Mucosa of descending colon (tissue), 3 donors: ENCODE measurements around the gene BET1. TPM values are rescaled to one million over a fixed set of nuclear protein-coding genes. Genes with fewer than 3 reads are reported as not detected.

Source experiments
- ATAC-seq: fragments of 200-7000 bp; cut with Tn5 transposase; one replicate; pipeline ENCODE4 v1.9.1; 2020; ENCODE audit warnings: mild to moderate bottlenecking, moderate library complexity
- DNase-seq, 3 donors: peaks; one replicate each; pipeline ENCODE4 v3.0.0-alpha.2; 2020
- H3K36me3 ChIP-seq: fragments of 200-600 bp; one replicate; pipeline ENCODE4 v1.8.0; 2021; ENCODE audit warnings: low read depth, mild to moderate bottlenecking
- H3K4me1 ChIP-seq: fragments of 200-600 bp; one replicate; pipeline ENCODE4 v1.8.0; 2021; ENCODE audit warnings: low read depth, mild to moderate bottlenecking
- H3K4me3 ChIP-seq: fragments of 200-600 bp; one replicate; pipeline ENCODE4 v1.8.0; 2021; ENCODE audit warnings: mild to moderate bottlenecking
- H3K9me3 ChIP-seq: fragments of 200-600 bp; one replicate; pipeline ENCODE4 v1.8.0; 2021; ENCODE audit warnings: mild to moderate bottlenecking
- CTCF ChIP-seq: fragments of 200-600 bp; IDR thresholded peaks from one replicate; pipeline ENCODE4 v1.8.0; 2022; ENCODE audit warnings: antibody characterized with exemption, mild to moderate bottlenecking
- intact Hi-C, 2 donors: fragments of 100-400 bp; cut with DNase I in 1 of 2; cut with micrococcal nuclease in 1 of 2; formaldehyde crosslinking; loops; one replicate each; pipeline versions ENCODE4 v1.11.0 to v1.11.1; 2022; cut with DNase I, micrococcal nuclease
- total RNA-seq, 3 donors: library from RNA; stranded (reverse); fragmentation: NEBNext Ultra II Directional in 2 of 3; extraction: Animal tissue kit (Norgen Biotek cat#: 25700) in 2 of 3; gene quantifications; one replicate each; pipeline versions ENCODE4 v1.2.1 to v1.2.4, GENCODE V29; 2021 to 2023
- donor health status: DM: no; HTN: no; CAD: no; lungs with moderate emphysema.
- donor health status: DM: no; HTN: no; CAD: no.
- donor health status: DM: no; HTN: yes; CAD: no.

BET1 gene
- total RNA-seq, 3 donors from 2014 or later = 16.4 to 21.4 (median 18.9) TPM

GRCh38 chr7:94001396-94001795 is 2.8 kb downstream of the BET1 start:
- no peak for ATAC-seq
- no peak for TF ChIP-seq CTCF

GRCh38 chr7:93997868-93998267 is 6.3 kb downstream of the BET1 start:
- Histone ChIP-seq H3K4me3 (no peak overlapping the region), H3K9me3 (no peaks in the 10 kb centered on the region), H3K36me3 (no peaks in the 10 kb centered on the region), H3K4me1 (no peaks in the 10 kb centered on the region)
- DNase-seq (no peak), ATAC-seq (no peak)
- intact Hi-C loops = no loop called here
- TF ChIP-seq CTCF = no peak

More at GRCh38 chr7:94001396-94001795, 2.8 kb downstream of the BET1 start:
- H3K4me1 ChIP-seq = peaks cover 6% of the 10 kb centered on the region
- DNase-seq = no peak
- H3K9me3 ChIP-seq = no peaks in the 10 kb centered on the region
- intact Hi-C loops = loop anchor here in 1 of 2 donors (10.0 kb wide), 1 partner anchor 107 kb away; the partner anchor contains the start of gene TFPI2
- H3K4me3 ChIP-seq = no peak overlapping the region
- no peaks in the 10 kb centered on the region for H3K36me3 ChIP-seq

DNA sequence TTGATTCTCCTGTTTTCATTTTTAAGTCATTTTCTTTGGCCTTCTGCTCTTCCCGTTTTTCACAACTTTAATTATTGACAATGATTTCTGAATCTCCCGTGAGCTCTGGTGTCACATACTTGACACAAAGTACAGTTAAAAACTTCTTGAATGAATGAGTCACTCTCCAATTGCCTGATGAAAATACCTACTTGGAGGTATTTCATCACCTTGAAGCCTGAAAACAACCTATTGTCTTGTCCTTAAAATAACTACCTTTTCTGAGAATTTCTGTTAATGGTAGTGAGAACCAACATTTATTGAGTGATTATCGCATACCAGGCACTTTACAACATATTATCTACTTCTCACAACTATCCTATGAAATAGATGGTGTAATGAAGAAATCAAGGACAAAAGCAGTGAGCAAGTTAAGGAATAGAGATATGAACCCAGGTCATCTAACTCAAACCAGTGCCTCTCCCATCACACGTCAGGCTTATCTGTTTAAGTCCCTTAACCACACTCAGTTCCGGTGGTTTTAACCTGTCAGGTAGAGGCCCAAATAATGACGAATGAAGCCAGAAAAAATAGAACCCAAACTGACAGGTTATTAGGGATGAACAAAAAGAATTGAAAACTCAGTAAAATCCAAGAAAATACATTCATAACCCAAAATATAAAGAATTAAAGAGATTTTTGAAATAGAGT is 11.6 kb downstream of the BET1 start:
- Histone ChIP-seq H3K36me3 (no peaks in the 10 kb centered on the region), H3K4me3 (no peak overlapping the region), H3K4me1 (no peaks in the 10 kb centered on the region), H3K9me3 (no peaks in the 10 kb centered on the region)
- TF ChIP-seq CTCF = no peak
- no peak for DNase-seq
- intact Hi-C loops = no loop called here
- ATAC-seq = no peak

GRCh38 chr7:93987297-93987696 is 16.9 kb downstream of the BET1 start:
- Histone ChIP-seq H3K9me3 (no peaks in the 10 kb centered on the region), H3K36me3 (no peaks in the 10 kb centered on the region), H3K4me1 (no peaks in the 10 kb centered on the region), H3K4me3 (no peak overlapping the region)
- TF ChIP-seq CTCF = no peak
- no peak for DNase-seq
- ATAC-seq = no peak
- intact Hi-C loops = no loop called here

GRCh38 chr7:93985101-93985500 is 19.1 kb downstream of the BET1 start:
- no peaks in the 10 kb centered on the region for H3K9me3 ChIP-seq
- no peak overlapping the region for H3K4me3 ChIP-seq
- no peaks in the 10 kb centered on the region for H3K4me1 ChIP-seq
- TF ChIP-seq CTCF = no peak
- no peaks in the 10 kb centered on the region for H3K36me3 ChIP-seq
- intact Hi-C loops = no loop called here
- ATAC-seq (no peak), DNase-seq (no peak)
